GM23338 (cell line): ENCODE results near the gene TRABD2A. TPM values are rescaled to one million over a fixed set of nuclear protein-coding genes. Genes with fewer than 3 reads are reported as not detected.

Source experiments
- ATAC-seq: fragments of 200-7000 bp; cut with Tn5 transposase; 3 replicates; pipeline ENCODE4 v1.9.1; 2020
- DNase-seq: peaks from one replicate; pipeline ENCODE4 v3.0.0-alpha.2; 2015; ENCODE audit warnings: low spot score
- H2AFZ ChIP-seq: fragments of 200-600 bp; sonication (generic); 2 replicates; pipeline ENCODE4 v1.8.0; 2016; ENCODE audit warnings: antibody characterized with exemption, mild to moderate bottlenecking, moderate library complexity
- H3F3A ChIP-seq: fragments of 200-600 bp; sonication (generic); replicated peaks from 2 replicates; pipeline ENCODE4 v1.8.0; 2017; ENCODE audit warnings: antibody characterized with exemption, mixed run types, low read depth
- H3K27ac ChIP-seq: fragments of 200-600 bp; sonication (generic); 2 replicates; pipeline ENCODE4 v1.6.1; 2016; ENCODE audit warnings: low read depth
- H3K27me3 ChIP-seq: fragments of 200-600 bp; sonication (generic); 2 replicates; pipeline ENCODE4 v1.8.0; 2016; ENCODE audit warnings: mild to moderate bottlenecking, mixed run types, moderate library complexity; ENCODE audit not compliant: insufficient read depth
- H3K36me3 ChIP-seq: fragments of 200-600 bp; sonication (generic); 2 replicates; pipeline ENCODE4 v1.8.0; 2016; ENCODE audit warnings: mild to moderate bottlenecking; ENCODE audit not compliant: insufficient read depth
- H3K4me1 ChIP-seq: fragments of 200-600 bp; sonication (generic); 2 replicates; pipeline ENCODE4 v1.8.0; 2016; ENCODE audit warnings: mild to moderate bottlenecking, moderate library complexity; ENCODE audit not compliant: insufficient read depth
- H3K4me2 ChIP-seq: fragments of 200-600 bp; sonication (generic); 2 replicates; pipeline ENCODE4 v1.7.1; 2017; ENCODE audit warnings: mixed run types
- H3K4me3 ChIP-seq: fragments of 200-600 bp; sonication (generic); 2 replicates; pipeline ENCODE4 v1.6.1; 2016; ENCODE audit warnings: mixed run types
- H3K79me2 ChIP-seq: fragments of 200-600 bp; sonication (generic); replicated peaks from 2 replicates; pipeline ENCODE4 v1.8.0; 2017; ENCODE audit warnings: mild to moderate bottlenecking; ENCODE audit not compliant: insufficient read depth
- H3K9me2 ChIP-seq: fragments of 200-600 bp; sonication (generic); 2 replicates; pipeline ENCODE4 v1.8.0; 2017; ENCODE audit not compliant: insufficient read depth
- H4K20me1 ChIP-seq: fragments of 200-600 bp; sonication (generic); replicated peaks from 2 replicates; pipeline ENCODE4 v1.8.0; 2017; ENCODE audit warnings: mild to moderate bottlenecking; ENCODE audit not compliant: insufficient read depth
- H3K27ac Mint-ChIP-seq: 2 replicates; pipeline ENCODE4 v1.8.0; 2020; ENCODE audit warnings: inconsistent platforms, mild to moderate bottlenecking, moderate library complexity, mixed read lengths
- H3K27me3 Mint-ChIP-seq: 3 replicates; pipeline ENCODE4 v1.8.0; 2022; ENCODE audit warnings: low read depth, mild to moderate bottlenecking, moderate library complexity, mixed read lengths, inconsistent platforms; ENCODE audit not compliant: insufficient read depth, poor library complexity
- H3K36me3 Mint-ChIP-seq: 3 replicates; pipeline ENCODE4 v1.8.0; 2021; ENCODE audit warnings: low read depth, mild to moderate bottlenecking, inconsistent platforms, moderate library complexity, mixed read lengths
- H3K4me1 Mint-ChIP-seq: 3 replicates; pipeline ENCODE4 v1.8.0; 2020; ENCODE audit warnings: mild to moderate bottlenecking, inconsistent platforms, mixed read lengths
- H3K4me3 Mint-ChIP-seq: 3 replicates; pipeline ENCODE4 v1.8.0; 2021; ENCODE audit warnings: moderate library complexity, mild to moderate bottlenecking, inconsistent platforms, mixed read lengths
- H3K9me3 Mint-ChIP-seq: 3 replicates; pipeline ENCODE4 v1.8.0; 2020; ENCODE audit warnings: moderate library complexity, mild to moderate bottlenecking, inconsistent platforms, mixed read lengths
- EZH2 ChIP-seq: fragments of 200-600 bp; sonication (generic); IDR thresholded peaks from one replicate; pipeline ENCODE4 v1.8.0; 2017; ENCODE audit warnings: antibody characterized with exemption, mild to moderate bottlenecking, low read depth; ENCODE audit not compliant: unreplicated experiment
- JUNB ChIP-seq: IDR thresholded peaks from one replicate; pipeline ENCODE4 v1.6.1; 2016; ENCODE audit warnings: antibody characterized with exemption; ENCODE audit not compliant: unreplicated experiment
- STAT1 ChIP-seq: IDR thresholded peaks from one replicate; pipeline ENCODE4 v1.6.1; 2016; ENCODE audit warnings: antibody characterized with exemption; ENCODE audit not compliant: unreplicated experiment
- ZNF114 ChIP-seq: fragments of 250-450 bp; sonication (Bioruptor Pico); IDR thresholded peaks from 2 replicates; pipeline ENCODE4 v1.5.0; 2020; ENCODE audit warnings: mild to moderate bottlenecking, moderate library complexity
- polyA plus RNA-seq: library from polyadenylated mRNA; unstranded; fragments of >200 nt; fragmentation: Nextera tagmentation; extraction: Ambion mirVana; gene quantifications from 2 replicates; pipeline ENCODE4 v1.2.1, GENCODE V29; 2016
- total RNA-seq: library from RNA; depleted of rRNA; stranded (reverse); fragments of >200 nt; shearing (Covaris generic); gene quantifications from 2 replicates; pipeline ENCODE4 v1.2.3, GENCODE V29; 2014
- TF ChIP-seq, protein P1 (sequence below), 2 experiments: fragments of 200-600 bp in 1 of 2; sonication (generic) in 1 of 2; conservative IDR thresholded peaks; 2 replicates each; pipeline versions ENCODE4 v1.5.1 to v1.6.1; 2016 to 2017; ENCODE audit warnings: antibody characterized with exemption in 2 of 2, low read depth in 2 of 2, mild to moderate bottlenecking in 2 of 2, moderate library complexity in 1 of 2
- TF ChIP-seq, protein P2 (sequence below): IDR thresholded peaks from 2 replicates; pipeline ENCODE4 v1.6.1; 2016; ENCODE audit warnings: antibody characterized with exemption

TRABD2A gene
- total and polyA plus RNA-seq, 2 experiments from 2014 or later: 5.5 to 12.1 TPM

DNA sequence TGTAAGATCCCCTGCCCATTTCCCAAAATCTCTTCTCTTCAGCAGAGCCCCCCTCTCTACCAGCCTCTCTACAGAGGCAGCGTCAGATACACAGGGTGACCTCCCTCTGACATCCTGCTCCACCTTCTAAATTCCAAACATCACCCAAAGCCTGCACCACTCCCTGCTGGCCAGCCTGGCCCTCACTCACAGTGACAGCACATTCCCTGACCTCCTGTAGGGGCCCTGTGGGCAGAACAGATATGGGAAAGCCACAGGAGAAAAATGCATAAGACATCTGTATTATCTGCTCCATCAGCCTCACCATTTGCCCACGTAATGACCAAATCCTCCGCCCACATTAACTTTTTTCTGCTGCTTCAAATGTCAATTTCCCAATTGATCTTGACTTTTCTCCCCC lies 40.6 kb downstream of the TRABD2A start:
- H3K27ac Mint-ChIP-seq: no peak overlapping the region
- H4K20me1 ChIP-seq: no peaks in the 10 kb centered on the region

DNA sequence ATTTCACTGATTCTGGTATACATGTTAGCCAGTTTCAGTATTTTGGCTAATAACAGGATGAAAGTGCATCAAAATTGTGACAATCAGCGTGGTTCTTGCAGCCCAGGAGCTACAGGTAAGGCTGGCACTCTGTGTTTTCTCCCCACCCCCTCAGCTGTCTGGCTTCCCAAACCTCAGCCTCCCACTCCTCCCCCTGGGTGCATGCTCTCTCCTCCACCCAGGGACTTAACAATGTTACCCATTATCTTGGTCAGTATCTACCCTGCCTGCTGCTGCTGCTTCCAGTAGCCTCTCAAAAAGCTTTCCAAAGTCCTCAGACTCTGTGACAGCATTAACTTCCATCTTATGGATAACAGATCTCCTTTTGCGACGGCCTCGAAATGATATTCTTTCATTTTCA lies 41.0 kb downstream of the TRABD2A start:
- Histone ChIP-seq H4K20me1 (no peaks in the 10 kb centered on the region), H3F3A (no peaks in the 10 kb centered on the region), H2AFZ (no peak overlapping the region), H3K9me2 (peaks cover 5% of the 10 kb centered on the region; the same call in 1 of the 2 replicates), H3K27me3 (no peaks in the 10 kb centered on the region), H3K4me2 (no peak overlapping the region), H3K4me3 (no peak overlapping the region), H3K27ac (no peak overlapping the region), H3K79me2 (no peaks in the 10 kb centered on the region), H3K36me3 (no peaks in the 10 kb centered on the region; the same call in none of the 2 replicates), H3K4me1 (no peaks in the 10 kb centered on the region)
- H3K36me3 Mint-ChIP-seq: peaks cover 20% of the 10 kb centered on the region; the same call in 2 of the 3 replicates
- no peak for DNase-seq
- peaks cover 2% of the 10 kb centered on the region for H3K27me3 Mint-ChIP-seq
- H3K27ac Mint-ChIP-seq: no peak overlapping the region
- H3K4me1 Mint-ChIP-seq: peaks cover 12% of the 10 kb centered on the region
- TF ChIP-seq STAT1: no peak
- no peak for TF ChIP-seq JUNB
- peak; percentile 55 for ATAC-seq
- H3K4me3 Mint-ChIP-seq: no peak overlapping the region
- peaks cover 16% of the 10 kb centered on the region for H3K9me3 Mint-ChIP-seq

More for the DNA sequence above, 40.6 kb downstream of the TRABD2A start:
- Histone ChIP-seq H3F3A (no peaks in the 10 kb centered on the region), H3K27ac (no peak overlapping the region), H3K4me3 (no peak overlapping the region), H3K36me3 (no peaks in the 10 kb centered on the region; the same call in none of the 2 replicates), H3K4me1 (no peaks in the 10 kb centered on the region), H2AFZ (no peak overlapping the region), H3K4me2 (no peak overlapping the region), H3K9me2 (peaks cover 5% of the 10 kb centered on the region; the same call in 1 of the 2 replicates), H3K27me3 (no peaks in the 10 kb centered on the region), H3K79me2 (no peaks in the 10 kb centered on the region)
- Mint-ChIP-seq H3K36me3 (peaks cover 20% of the 10 kb centered on the region; the same call in 2 of the 3 replicates), H3K4me1 (peaks cover 12% of the 10 kb centered on the region), H3K4me3 (no peak overlapping the region), H3K27me3 (peaks cover 2% of the 10 kb centered on the region), H3K9me3 (peaks cover 14% of the 10 kb centered on the region)
- TF ChIP-seq JUNB: no peak
- TF ChIP-seq EZH2: no peak
- no peak for TF ChIP-seq ZNF114 (CRISPR knock-in tag)
- TF ChIP-seq, protein P1, sequence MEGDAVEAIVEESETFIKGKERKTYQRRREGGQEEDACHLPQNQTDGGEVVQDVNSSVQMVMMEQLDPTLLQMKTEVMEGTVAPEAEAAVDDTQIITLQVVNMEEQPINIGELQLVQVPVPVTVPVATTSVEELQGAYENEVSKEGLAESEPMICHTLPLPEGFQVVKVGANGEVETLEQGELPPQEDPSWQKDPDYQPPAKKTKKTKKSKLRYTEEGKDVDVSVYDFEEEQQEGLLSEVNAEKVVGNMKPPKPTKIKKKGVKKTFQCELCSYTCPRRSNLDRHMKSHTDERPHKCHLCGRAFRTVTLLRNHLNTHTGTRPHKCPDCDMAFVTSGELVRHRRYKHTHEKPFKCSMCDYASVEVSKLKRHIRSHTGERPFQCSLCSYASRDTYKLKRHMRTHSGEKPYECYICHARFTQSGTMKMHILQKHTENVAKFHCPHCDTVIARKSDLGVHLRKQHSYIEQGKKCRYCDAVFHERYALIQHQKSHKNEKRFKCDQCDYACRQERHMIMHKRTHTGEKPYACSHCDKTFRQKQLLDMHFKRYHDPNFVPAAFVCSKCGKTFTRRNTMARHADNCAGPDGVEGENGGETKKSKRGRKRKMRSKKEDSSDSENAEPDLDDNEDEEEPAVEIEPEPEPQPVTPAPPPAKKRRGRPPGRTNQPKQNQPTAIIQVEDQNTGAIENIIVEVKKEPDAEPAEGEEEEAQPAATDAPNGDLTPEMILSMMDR (conservative IDR thresholded peaks at IDR 0.05; ENCODE audit: low read depth in 2 of 2): peak; percentile 18 to 45; a peak in 2 of 4 replicates
- ATAC-seq (peak; percentile 77), DNase-seq (peak; percentile 21)

DNA sequence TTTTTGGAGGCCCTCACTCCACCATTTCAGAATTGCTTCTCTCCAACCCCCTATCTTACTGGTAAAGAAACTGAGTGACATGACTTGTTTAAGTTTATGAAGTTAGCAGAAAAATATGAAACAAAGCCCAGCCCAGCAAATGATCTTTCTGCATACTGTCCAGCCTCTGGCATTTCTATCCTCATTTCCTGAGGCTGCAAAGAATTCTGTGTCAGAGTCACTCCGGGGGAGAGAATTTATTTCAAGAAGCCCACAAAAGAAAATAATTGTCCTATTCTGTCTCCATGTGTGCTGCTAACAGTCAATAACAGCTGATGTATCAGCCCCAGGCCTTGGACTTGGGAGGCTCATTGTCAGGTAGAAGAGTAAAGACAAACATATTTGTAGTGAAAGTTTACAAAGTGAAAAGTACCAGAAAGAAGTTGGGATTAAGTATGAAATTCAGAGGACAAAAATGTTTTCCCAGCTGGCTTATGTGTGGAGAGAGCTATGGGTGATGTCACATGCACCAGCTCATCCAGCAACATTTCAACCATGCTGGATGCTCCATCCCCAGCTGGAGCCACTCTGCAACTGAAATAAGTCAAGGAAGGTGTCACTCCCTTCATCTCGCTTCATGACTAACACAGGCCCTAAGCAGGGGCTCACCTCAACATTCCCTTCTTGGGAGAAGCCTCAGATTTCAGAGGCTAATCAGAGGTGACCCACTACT lies 42.3 kb downstream of the TRABD2A start:
- H3K4me3 Mint-ChIP-seq: no peak overlapping the region
- peaks cover 20% of the 10 kb centered on the region; the same call in 2 of the 3 replicates for H3K36me3 Mint-ChIP-seq
- no peaks in the 10 kb centered on the region for H3K27me3 ChIP-seq
- no peak overlapping the region for H3K27ac Mint-ChIP-seq
- no peak for DNase-seq
- no peaks in the 10 kb centered on the region for H3K4me1 ChIP-seq
- no peaks in the 10 kb centered on the region for H3K79me2 ChIP-seq
- H2AFZ ChIP-seq: no peak overlapping the region
- peaks cover 2% of the 10 kb centered on the region for H3K27me3 Mint-ChIP-seq
- H3K27ac ChIP-seq: no peak overlapping the region
- no peaks in the 10 kb centered on the region; the same call in none of the 2 replicates for H3K36me3 ChIP-seq
- no peak for ATAC-seq
- TF ChIP-seq, protein P2, sequence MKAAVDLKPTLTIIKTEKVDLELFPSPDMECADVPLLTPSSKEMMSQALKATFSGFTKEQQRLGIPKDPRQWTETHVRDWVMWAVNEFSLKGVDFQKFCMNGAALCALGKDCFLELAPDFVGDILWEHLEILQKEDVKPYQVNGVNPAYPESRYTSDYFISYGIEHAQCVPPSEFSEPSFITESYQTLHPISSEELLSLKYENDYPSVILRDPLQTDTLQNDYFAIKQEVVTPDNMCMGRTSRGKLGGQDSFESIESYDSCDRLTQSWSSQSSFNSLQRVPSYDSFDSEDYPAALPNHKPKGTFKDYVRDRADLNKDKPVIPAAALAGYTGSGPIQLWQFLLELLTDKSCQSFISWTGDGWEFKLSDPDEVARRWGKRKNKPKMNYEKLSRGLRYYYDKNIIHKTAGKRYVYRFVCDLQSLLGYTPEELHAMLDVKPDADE: no peak
- peaks cover 12% of the 10 kb centered on the region for H3K4me1 Mint-ChIP-seq
- no peaks in the 10 kb centered on the region for H4K20me1 ChIP-seq
- no peaks in the 10 kb centered on the region for H3F3A ChIP-seq
- H3K4me3 ChIP-seq: no peak overlapping the region
- H3K9me2 ChIP-seq: peaks cover 5% of the 10 kb centered on the region; the same call in 1 of the 2 replicates
- peaks cover 16% of the 10 kb centered on the region for H3K9me3 Mint-ChIP-seq
- no peak overlapping the region for H3K4me2 ChIP-seq
